Endothelial cell of umbilical vein (primary cell): ENCODE measurements around the gene ADD1. TPM values are rescaled to one million over a fixed set of nuclear protein-coding genes. Genes with fewer than 3 reads are reported as not detected.
A peak's percentile ranks its signal among the peaks of the same experiment; 100 is the strongest.
"Not testable (repeated sequence)": the region's sequence is repeated elsewhere in the genome, so short reads cannot be mapped to it uniquely, and the experiment has no call there.

Experiments used
- BruUV-seq: library from RNA; stranded (reverse); fragments of 400-500 nt; replicated peaks from 2 replicates; lab custom pipeline; 2021; lab: Mats Ljungman, UMichigan
- CTCF ChIA-PET: fragments of 300-600, 350-600 bp; sonication (Branson Sonifier 250); formaldehyde crosslinking; loops from one replicate; lab custom pipeline; 2021; ENCODE audit warnings: antibody characterized with exemption, inconsistent platforms; lab: Charles Lee
- POLR2A ChIA-PET: fragments of 300-600, 350-600 bp; sonication (Branson Sonifier 250); formaldehyde crosslinking; loops from one replicate; lab custom pipeline; 2021; ENCODE audit warnings: antibody characterized with exemption, inconsistent platforms; lab: Charles Lee
- DNase-seq: peaks from one replicate; pipeline ENCODE4 v3.0.0-alpha.2; 2011; ENCODE audit warnings: low read depth, low spot score
- FAIRE-seq: peaks from 2 replicates; lab custom pipeline; 2011; peaks lifted over from hg19 to GRCh38; lab: Jason Lieb, UNC
- H2AFZ ChIP-seq: 2 replicates; pipeline ENCODE4 v1.6.0; 2012; ENCODE audit warnings: low read depth, low read length, control low read depth, inconsistent platforms
- H3K27ac ChIP-seq: 2 replicates; pipeline ENCODE4 v1.5.1; 2011; ENCODE audit warnings: low read depth, mild to moderate bottlenecking, control low read depth, low read length, moderate library complexity; ENCODE audit not compliant: insufficient read depth
- H3K27me3 ChIP-seq, 2 experiments: 2 replicates each; pipeline versions ENCODE4 v1.6.0 to v1.6.1; 2011; ENCODE audit warnings: low read length in 2 of 2, mixed read lengths in 1 of 2; ENCODE audit not compliant: control insufficient read depth in 2 of 2, insufficient read depth in 2 of 2
- H3K36me3 ChIP-seq, 2 experiments: 2 replicates in 1 of 2; 3 replicates in 1 of 2; pipeline ENCODE4 v1.5.1; 2011; ENCODE audit warnings: low read length in 2 of 2, mild to moderate bottlenecking in 1 of 2, moderate library complexity in 1 of 2; ENCODE audit not compliant: control insufficient read depth in 2 of 2, insufficient read depth in 2 of 2; ENCODE audit errors: extremely low read depth in 1 of 2
- H3K4me1 ChIP-seq: 3 replicates; pipeline ENCODE4 v1.5.1; 2011; ENCODE audit warnings: mild to moderate bottlenecking, low read length; ENCODE audit not compliant: control insufficient read depth, insufficient read depth; ENCODE audit errors: extremely low read depth
- H3K4me2 ChIP-seq: 2 replicates; pipeline ENCODE4 v1.6.1; 2011; ENCODE audit warnings: low read length, control low read depth, mixed read lengths; ENCODE audit not compliant: insufficient read depth
- H3K4me3 ChIP-seq, 3 experiments: fragments of 200-600 bp in 1 of 3; sonication (generic), shearing (Covaris generic) in 1 of 3; replicated peaks in 1 of 3; 2 replicates each; pipeline ENCODE4 v1.5.1; 2011 to 2016; ENCODE audit warnings: control low read depth in 3 of 3, low read length in 3 of 3, mild to moderate bottlenecking in 2 of 3, inconsistent platforms in 1 of 3, low read depth in 1 of 3, moderate library complexity in 1 of 3; ENCODE audit not compliant: insufficient read depth in 1 of 3
- H3K79me2 ChIP-seq: 2 replicates; pipeline ENCODE4 v1.6.0; 2012; ENCODE audit warnings: low read length, inconsistent platforms; ENCODE audit not compliant: control insufficient read depth, insufficient read depth
- H3K9ac ChIP-seq: replicated peaks from 2 replicates; pipeline ENCODE3; 2011; ENCODE audit warnings: low read length, control low read depth; ENCODE audit not compliant: insufficient read depth; ENCODE audit errors: extremely low read depth
- H3K9me1 ChIP-seq: replicated peaks from 3 replicates; pipeline ENCODE4 v1.6.0; 2011; ENCODE audit warnings: mild to moderate bottlenecking, low read length; ENCODE audit not compliant: control insufficient read depth, insufficient read depth; ENCODE audit errors: extremely low read depth
- H3K9me3 ChIP-seq: replicated peaks from 2 replicates; pipeline ENCODE4 v1.5.1; 2012; ENCODE audit warnings: low read length, inconsistent platforms; ENCODE audit not compliant: control insufficient read depth, insufficient read depth
- H4K20me1 ChIP-seq: replicated peaks from 2 replicates; pipeline ENCODE3; 2011; ENCODE audit warnings: mild to moderate bottlenecking, low read length; ENCODE audit not compliant: control insufficient read depth, insufficient read depth; ENCODE audit errors: extremely low read depth
- CTCF ChIP-seq, 2 donors: IDR thresholded peaks; 1 replicate in 1 of 2; 2 replicates in 1 of 2; pipeline ENCODE4 v1.5.1; 2011; ENCODE audit warnings: low read length in 2 of 2, mild to moderate bottlenecking in 2 of 2, moderate library complexity in 2 of 2, control low read depth in 1 of 2, inconsistent platforms in 1 of 2, low read depth in 1 of 2; ENCODE audit not compliant: insufficient read depth in 1 of 2; ENCODE audit errors: extremely low read depth in 1 of 2
- POLR2AphosphoS5 ChIP-seq: IDR thresholded peaks from 2 replicates; pipeline ENCODE4 v1.6.1; 2012; ENCODE audit warnings: low read depth, mild to moderate bottlenecking, control low read depth, low read length, moderate library complexity; ENCODE audit not compliant: insufficient read depth
- dilution Hi-C: fragments of 300-500 bp; cut with MboI; formaldehyde crosslinking; loops from one replicate; pipeline ENCODE4 v1.15.0; 2019; ENCODE audit warnings: low sequenced_read_pairs; ENCODE audit not compliant: extremely low pct_ligation_motif_present
- intact Hi-C: fragments of 100-400 bp; cut with micrococcal nuclease; formaldehyde crosslinking; loops from one replicate; pipeline ENCODE4 v1.10.0; 2022
- polyA plus RNA-seq, 4 experiments: library from polyadenylated mRNA; depleted of rRNA in 3 of 4; stranded (reverse) in 3 of 4; unstranded in 1 of 4; fragments of >200 nt; gene quantifications; 2 replicates each; pipeline versions ENCODE4 v1.2.1 to v1.2.3, GENCODE V29; 2011 to 2012; ENCODE audit warnings: missing spikeins in 1 of 4
- total RNA-seq: library from RNA; stranded (reverse); gene quantifications from 2 replicates; pipeline ENCODE4 v1.2.3, GENCODE V29; 2021

The ADD1 gene
- total and polyA plus RNA-seq, 2 donors (not counting 3 experiments of a cell fraction or from before 2014, with no cell fraction given), result 219 to 305 TPM

- Histone ChIP-seq H4K20me1 (no peaks in the 10 kb centered on the region), H3K9me1 (no peaks in the 10 kb centered on the region), H3K9ac (no peak overlapping the region), H3K4me2 (no peak overlapping the region), H3K27ac (no peak overlapping the region), H3K27me3 (no peaks in the 10 kb centered on the region), H3K4me3 (no peak overlapping the region), H3K79me2 (peaks cover 11% of the 10 kb centered on the region), H3K36me3 (peaks cover 7 to 44% of the 10 kb centered on the region in 2 experiments), H2AFZ (no peak overlapping the region), H3K4me1 (peaks cover 18% of the 10 kb centered on the region), H3K9me3 (no peaks in the 10 kb centered on the region)
- TF ChIP-seq POLR2AphosphoS5 (no peak), CTCF (IDR thresholded peaks at IDR 0.05; ENCODE audit: extremely low read depth in 1 of 2, insufficient read depth in 1 of 2, low read depth in 1 of 2, low read length in 2 of 2) (no peak)
- DNase-seq (no peak), FAIRE-seq (no peak)
- ChIA-PET POLR2A (no interaction called here), CTCF (interaction anchor here (1.4 to 1.7 kb wide), 2 partner anchors 11 to 16 kb away, joined by 3 to 4 read pairs; no protein-coding TSS in a partner anchor)
- dilution Hi-C loops, result no loop called here
- BruUV-seq, result TSS peak; percentile 38
- intact Hi-C loops, result no loop called here
These were observed 94.3 kb downstream of the ADD1 start for GRCh38 chr4:2937986-2938385.

- intact Hi-C loops, H2AFZ ChIP-seq, dilution Hi-C loops, POLR2A ChIA-PET, DNase-seq, H3K9me3 ChIP-seq, H3K9ac ChIP-seq, BruUV-seq, FAIRE-seq, H3K4me3 ChIP-seq, H3K4me2 ChIP-seq, H3K27me3 ChIP-seq, H3K27ac ChIP-seq, H3K79me2 ChIP-seq, H4K20me1 ChIP-seq, H3K9me1 ChIP-seq: not testable (repeated sequence)
- CTCF ChIA-PET, result interaction anchor here (1.4 to 1.7 kb wide), 2 partner anchors 11 to 16 kb away, joined by 3 to 4 read pairs; no protein-coding TSS in a partner anchor
- H3K36me3 ChIP-seq, result peaks cover 8 to 49% of the 10 kb centered on the region in 2 experiments
- H3K4me1 ChIP-seq, result peaks cover 14% of the 10 kb centered on the region
These were observed 94.8 kb downstream of the ADD1 start for GRCh38 chr4:2938411-2938810.
